HG03025 (cell line): ENCODE data around the gene OR3A3.

Source experiments
- ATAC-seq: cut with Tn5 transposase; IDR thresholded peaks from one replicate; pipeline ENCODE4 v1.9.1; 2021; ENCODE audit warnings: mild to moderate bottlenecking, moderate library complexity; ENCODE audit not compliant: unreplicated experiment, low FRiP score

Gene OR3A3

DNA sequence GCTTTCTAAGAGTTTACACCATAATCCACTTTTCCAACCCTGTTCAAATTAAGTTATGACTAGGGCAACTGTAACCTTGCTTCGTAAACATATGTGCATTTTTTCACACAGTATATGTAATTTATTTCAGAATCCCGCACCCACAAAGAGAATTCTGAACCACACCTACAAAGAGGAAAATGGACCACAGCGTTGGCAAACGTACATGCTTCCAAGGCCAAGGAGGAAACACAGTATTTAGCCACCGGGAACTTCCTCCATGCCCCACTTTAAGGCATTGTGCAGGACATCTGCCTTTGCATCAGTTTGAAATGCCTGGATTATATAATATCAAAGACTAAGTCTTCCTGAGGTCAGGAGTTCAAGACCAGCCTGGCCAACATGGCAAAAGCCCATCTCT, 58.4 kb downstream of the OR3A3 start:
- no peak for ATAC-seq

DNA sequence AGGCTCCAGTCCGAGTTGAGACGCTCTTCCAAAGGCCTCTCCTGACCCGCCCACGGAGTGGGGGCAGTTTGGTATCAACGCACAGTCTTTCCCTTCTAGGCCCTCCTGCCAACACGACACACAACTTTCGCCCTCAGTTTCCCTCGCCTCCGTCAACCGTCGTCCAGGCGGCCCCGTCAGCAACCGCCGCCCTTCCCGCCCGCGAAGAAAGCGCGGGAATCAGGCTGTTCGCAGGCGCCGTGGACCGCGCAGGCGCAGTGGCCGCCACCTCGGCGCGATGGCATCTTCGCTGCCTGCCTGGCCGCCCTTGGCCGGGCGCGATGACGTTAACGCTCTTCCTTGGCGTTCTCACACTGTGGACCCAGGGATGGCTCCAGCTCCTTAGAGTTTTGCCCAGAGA, 60.4 kb downstream of the OR3A3 start, which contains the start of gene SPATA22:
Gene SPATA22 (minus strand): TSS at position 221 of the 400 bp plus-strand sequence. CDS start 2,494 bp downstream, outside the sequence.
- ATAC-seq, result no peak

DNA sequence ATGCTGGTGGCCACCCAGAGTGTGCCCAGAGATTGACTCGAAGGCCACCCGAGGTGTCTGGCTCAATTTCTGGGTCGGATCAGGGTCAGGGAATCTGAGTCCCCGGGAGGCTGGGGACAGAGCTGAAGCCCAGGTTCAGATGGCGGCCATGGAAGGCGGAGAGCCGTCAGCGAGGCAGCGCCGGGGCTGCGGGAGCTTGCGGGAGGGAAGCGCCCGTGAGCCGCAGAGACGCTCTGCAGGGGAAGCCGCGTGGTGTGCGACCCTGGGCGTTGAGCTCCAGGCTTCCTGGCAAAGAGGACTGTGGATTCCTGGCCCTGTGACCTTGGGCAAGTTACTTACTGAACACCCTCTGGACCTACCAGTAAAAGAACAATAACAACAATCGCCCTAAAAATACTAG, 61.0 kb downstream of the OR3A3 start:
- no peak for ATAC-seq
